H1 (cell line): ENCODE measurements around the gene FOSB. TPM values are rescaled to one million over a fixed set of nuclear protein-coding genes. Genes with fewer than 3 reads are reported as not detected.

Source experiments
- microRNA-seq, 2 experiments: library from miRNA; unstranded; fragments of <30 nt; microRNA quantifications; one replicate each; pipeline versions ENCODE4 to v1.2.0, GENCODE V29; 2016 to 2020; ENCODE audit warnings: borderline microRNAs expressed in 2 of 2, borderline number of aligned reads in 2 of 2, borderline replicate concordance in 1 of 2
- polyA plus RNA-seq, 7 experiments: library from polyadenylated mRNA; depleted of rRNA in 3 of 7; stranded (reverse) in 5 of 7; unstranded in 2 of 7; fragments of >200 nt in 5 of 7; fragments of 200-250 nt in 2 of 7; gene quantifications; 1 replicate in 5 of 7; 2 replicates in 1 of 7; 4 replicates in 1 of 7; pipeline versions ENCODE4 v1.2.1 to v1.2.3, GENCODE V29; 2011 to 2013; ENCODE audit warnings: missing spikeins in 2 of 7, mixed read lengths in 2 of 7
- small RNA-seq: library from polyadenylated mRNA; stranded (forward); fragments of <200 nt; extraction: miRNeasy Mini kit (QIAGEN cat#:217004); gene quantifications from one replicate; pipeline ENCODE3, GENCODE V24; 2013; ENCODE audit not compliant: insufficient read depth
- total RNA-seq: library from RNA; stranded (reverse); fragmentation: NEBNext Ultra II Directional; extraction: Animal tissue kit (Norgen Biotek cat#: 25700); gene quantifications from 2 replicates; pipeline ENCODE4 v1.2.1, GENCODE V29; 2021

FOSB gene
- total and polyA plus RNA-seq, 2 of the 8 experiments (the other 6 are each of a cell fraction or from before 2014, with no cell fraction given) = 0.44 to 2.7 TPM

Small RNA genes lying within 50 kb of the gene (microRNA-seq; reads per million reads assigned to microRNA genes)
- 0 reads per million in 2 experiments for gene MIR6088

Small RNA genes lying within 50 kb of the gene (small RNA-seq; reads per million reads assigned to genes)
- not detected for gene MIR6088

Other genes starting within 250 kb of the FOSB start
- 1.5 and 1.6 TPM in 2 replicates for gene EXOC3L2, start 222.6 kb upstream of the FOSB start, total RNA-seq
- 1.4 and 3.4 TPM in 2 replicates for gene EXOC3L2, start 222.6 kb upstream of the FOSB start, polyA plus RNA-seq (2011; rRNA removed)
- 46.8 and 49.8 TPM in 2 replicates for gene MARK4, start 216.7 kb upstream of the FOSB start, total RNA-seq
- 12.3 and 22.4 TPM in 2 replicates for gene MARK4, start 216.7 kb upstream of the FOSB start, polyA plus RNA-seq (2011; rRNA removed)
- not detected in 2 replicates for gene CKM, start 145.1 kb upstream of the FOSB start, total RNA-seq
- 0.08 and 0.09 TPM in 2 replicates for gene CKM, start 145.1 kb upstream of the FOSB start, polyA plus RNA-seq (2011; rRNA removed)
- 2.8 and 3.2 TPM in 2 replicates for gene KLC3, start 127.2 kb upstream of the FOSB start, total RNA-seq
- 1.3 and 2.4 TPM in 2 replicates for gene KLC3, start 127.2 kb upstream of the FOSB start, polyA plus RNA-seq (2011; rRNA removed)
- gene ERCC2, start 97.4 kb upstream of the FOSB start, total RNA-seq = 93.4 and 107 TPM in 2 replicates
- 117 and 197 TPM in 2 replicates for gene ERCC2, start 97.4 kb upstream of the FOSB start, polyA plus RNA-seq (2011; rRNA removed)
- 15.3 and 18.4 TPM in 2 replicates for gene PPP1R13L, start 62.9 kb upstream of the FOSB start, total RNA-seq
- gene PPP1R13L, start 62.9 kb upstream of the FOSB start, polyA plus RNA-seq (2011; rRNA removed) = 9.1 and 20.4 TPM in 2 replicates
- 34.8 and 38.0 TPM in 2 replicates for gene POLR1G, start 61.4 kb upstream of the FOSB start, total RNA-seq
- 16.8 and 18.4 TPM in 2 replicates for gene POLR1G, start 61.4 kb upstream of the FOSB start, polyA plus RNA-seq (2011; rRNA removed)
- 44.7 and 46.4 TPM in 2 replicates for gene ERCC1, start 44.1 kb upstream of the FOSB start, total RNA-seq
- 94.2 and 112 TPM in 2 replicates for gene ERCC1, start 44.1 kb upstream of the FOSB start, polyA plus RNA-seq (2011; rRNA removed)
- 21.1 and 21.6 TPM in 2 replicates for gene RTN2, start 29.1 kb downstream of the FOSB start, total RNA-seq
- gene RTN2, start 29.1 kb downstream of the FOSB start, polyA plus RNA-seq (2011; rRNA removed) = 21.0 and 33.5 TPM in 2 replicates
- gene PPM1N, start 30.4 kb downstream of the FOSB start, total RNA-seq = 11.0 and 12.2 TPM in 2 replicates
- 14.4 and 17.5 TPM in 2 replicates for gene PPM1N, start 30.4 kb downstream of the FOSB start, polyA plus RNA-seq (2011; rRNA removed)
- 135 and 138 TPM in 2 replicates for gene VASP, start 39.5 kb downstream of the FOSB start, total RNA-seq
- 89.7 and 163 TPM in 2 replicates for gene VASP, start 39.5 kb downstream of the FOSB start, polyA plus RNA-seq (2011; rRNA removed)
- gene OPA3, start 116.8 kb downstream of the FOSB start, total RNA-seq = 12.8 and 14.5 TPM in 2 replicates
- gene OPA3, start 116.8 kb downstream of the FOSB start, polyA plus RNA-seq (2011; rRNA removed) = 12.5 and 16.4 TPM in 2 replicates
- gene GPR4, start 134.2 kb downstream of the FOSB start, total RNA-seq = 0.19 TPM in 1 of 2 replicates, not detected in the other
- 0.39 and 0.41 TPM in 2 replicates for gene GPR4, start 134.2 kb downstream of the FOSB start, polyA plus RNA-seq (2011; rRNA removed)
- 28.1 and 28.8 TPM in 2 replicates for gene EML2, start 171.4 kb downstream of the FOSB start, total RNA-seq
- gene EML2, start 171.4 kb downstream of the FOSB start, polyA plus RNA-seq (2011; rRNA removed) = 29.4 and 45.4 TPM in 2 replicates
- gene GIPR, start 200.2 kb downstream of the FOSB start, total RNA-seq = 0.54 and 1.3 TPM in 2 replicates
- gene GIPR, start 200.2 kb downstream of the FOSB start, polyA plus RNA-seq (2011; rRNA removed) = 0.42 and 1.0 TPM in 2 replicates
- 759 and 761 TPM in 2 replicates for gene SNRPD2, start 224.0 kb downstream of the FOSB start, total RNA-seq
- 493 and 645 TPM in 2 replicates for gene SNRPD2, start 224.0 kb downstream of the FOSB start, polyA plus RNA-seq (2011; rRNA removed)
- gene QPCTL, start 224.7 kb downstream of the FOSB start, total RNA-seq = 25.2 and 27.1 TPM in 2 replicates
- 35.3 and 49.3 TPM in 2 replicates for gene QPCTL, start 224.7 kb downstream of the FOSB start, polyA plus RNA-seq (2011; rRNA removed)